Ishikawa (cell line): Measurements from ENCODE around the gene NECTIN1.

ENCODE experiments used
- CEBPB ChIP-seq: IDR thresholded peaks from 2 replicates; pipeline ENCODE4 v1.6.1; 2012
- CREB1 ChIP-seq: IDR thresholded peaks from 2 replicates; pipeline ENCODE4 v1.6.1; 2012; ENCODE audit warnings: low read depth
- EGR1 ChIP-seq: IDR thresholded peaks from 2 replicates; pipeline ENCODE4 v1.6.1; 2012
- EP300 ChIP-seq: IDR thresholded peaks from 2 replicates; pipeline ENCODE4 v1.6.1; 2012; ENCODE audit warnings: borderline replicate concordance
- FOXM1 ChIP-seq: IDR thresholded peaks from 2 replicates; pipeline ENCODE4 v1.6.1; 2012; ENCODE audit warnings: low read depth, borderline replicate concordance
- NFIC ChIP-seq: IDR thresholded peaks from 2 replicates; pipeline ENCODE4 v1.6.1; 2012
- RAD21 ChIP-seq: IDR thresholded peaks from 2 replicates; pipeline ENCODE4 v1.6.1; 2012; ENCODE audit warnings: low read depth
- TAF1 ChIP-seq: IDR thresholded peaks from 2 replicates; pipeline ENCODE4 v1.6.1; 2012; ENCODE audit warnings: low read depth, mild to moderate bottlenecking
- TCF12 ChIP-seq: IDR thresholded peaks from 2 replicates; pipeline ENCODE4 v1.6.1; 2012; ENCODE audit warnings: low read depth
- TEAD4 ChIP-seq: IDR thresholded peaks from 2 replicates; pipeline ENCODE4 v1.6.1; 2012
- YY1 ChIP-seq: IDR thresholded peaks from 2 replicates; pipeline ENCODE4 v1.6.1; 2012; ENCODE audit warnings: low read depth
- ZBTB7A ChIP-seq: IDR thresholded peaks from 2 replicates; pipeline ENCODE4 v1.6.1; 2012; ENCODE audit warnings: low read depth
- TF ChIP-seq, protein P1 (sequence below): IDR thresholded peaks from 2 replicates; pipeline ENCODE4 v1.6.1; 2012
- TF ChIP-seq, protein P2 (sequence below): IDR thresholded peaks from 2 replicates; pipeline ENCODE4 v1.6.1; 2012
- TF ChIP-seq, protein P3 (sequence below): IDR thresholded peaks from 2 replicates; pipeline ENCODE4 v1.6.1; 2012; ENCODE audit warnings: low read depth, mild to moderate bottlenecking

Gene NECTIN1

DNA sequence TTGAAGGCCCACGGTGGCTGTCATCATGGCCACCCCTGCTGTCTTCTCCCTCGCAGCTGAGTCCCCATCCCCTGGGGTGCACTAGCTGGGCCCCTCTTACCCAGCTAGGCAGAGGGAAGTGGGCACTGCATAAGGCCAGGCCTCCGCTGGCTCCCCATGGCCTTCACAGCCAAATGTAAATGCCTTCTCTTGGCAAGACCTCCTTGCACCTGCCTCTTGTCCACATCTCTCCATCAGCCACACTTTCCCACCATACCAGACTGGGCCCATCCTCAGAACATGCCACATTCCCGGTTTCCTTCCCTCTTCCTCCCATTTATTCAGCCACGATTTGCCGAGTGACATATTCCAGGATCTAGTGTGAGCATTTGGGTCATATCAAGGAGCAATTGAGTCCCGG is 49.7 kb downstream of the NECTIN1 start:
- TF ChIP-seq TCF12 (no peak), YY1 (no peak), EGR1 (no peak), NFIC (no peak), FOXM1 (no peak), RAD21 (no peak), TAF1 (no peak), EP300 (no peak), ZBTB7A (no peak), TEAD4 (no peak), CREB1 (no peak), CEBPB (no peak)
- TF ChIP-seq, protein P1, sequence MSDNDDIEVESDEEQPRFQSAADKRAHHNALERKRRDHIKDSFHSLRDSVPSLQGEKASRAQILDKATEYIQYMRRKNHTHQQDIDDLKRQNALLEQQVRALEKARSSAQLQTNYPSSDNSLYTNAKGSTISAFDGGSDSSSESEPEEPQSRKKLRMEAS, result no peak
- TF ChIP-seq, protein P2, sequence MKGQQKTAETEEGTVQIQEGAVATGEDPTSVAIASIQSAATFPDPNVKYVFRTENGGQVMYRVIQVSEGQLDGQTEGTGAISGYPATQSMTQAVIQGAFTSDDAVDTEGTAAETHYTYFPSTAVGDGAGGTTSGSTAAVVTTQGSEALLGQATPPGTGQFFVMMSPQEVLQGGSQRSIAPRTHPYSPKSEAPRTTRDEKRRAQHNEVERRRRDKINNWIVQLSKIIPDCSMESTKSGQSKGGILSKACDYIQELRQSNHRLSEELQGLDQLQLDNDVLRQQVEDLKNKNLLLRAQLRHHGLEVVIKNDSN, result no peak
- TF ChIP-seq, protein P3, sequence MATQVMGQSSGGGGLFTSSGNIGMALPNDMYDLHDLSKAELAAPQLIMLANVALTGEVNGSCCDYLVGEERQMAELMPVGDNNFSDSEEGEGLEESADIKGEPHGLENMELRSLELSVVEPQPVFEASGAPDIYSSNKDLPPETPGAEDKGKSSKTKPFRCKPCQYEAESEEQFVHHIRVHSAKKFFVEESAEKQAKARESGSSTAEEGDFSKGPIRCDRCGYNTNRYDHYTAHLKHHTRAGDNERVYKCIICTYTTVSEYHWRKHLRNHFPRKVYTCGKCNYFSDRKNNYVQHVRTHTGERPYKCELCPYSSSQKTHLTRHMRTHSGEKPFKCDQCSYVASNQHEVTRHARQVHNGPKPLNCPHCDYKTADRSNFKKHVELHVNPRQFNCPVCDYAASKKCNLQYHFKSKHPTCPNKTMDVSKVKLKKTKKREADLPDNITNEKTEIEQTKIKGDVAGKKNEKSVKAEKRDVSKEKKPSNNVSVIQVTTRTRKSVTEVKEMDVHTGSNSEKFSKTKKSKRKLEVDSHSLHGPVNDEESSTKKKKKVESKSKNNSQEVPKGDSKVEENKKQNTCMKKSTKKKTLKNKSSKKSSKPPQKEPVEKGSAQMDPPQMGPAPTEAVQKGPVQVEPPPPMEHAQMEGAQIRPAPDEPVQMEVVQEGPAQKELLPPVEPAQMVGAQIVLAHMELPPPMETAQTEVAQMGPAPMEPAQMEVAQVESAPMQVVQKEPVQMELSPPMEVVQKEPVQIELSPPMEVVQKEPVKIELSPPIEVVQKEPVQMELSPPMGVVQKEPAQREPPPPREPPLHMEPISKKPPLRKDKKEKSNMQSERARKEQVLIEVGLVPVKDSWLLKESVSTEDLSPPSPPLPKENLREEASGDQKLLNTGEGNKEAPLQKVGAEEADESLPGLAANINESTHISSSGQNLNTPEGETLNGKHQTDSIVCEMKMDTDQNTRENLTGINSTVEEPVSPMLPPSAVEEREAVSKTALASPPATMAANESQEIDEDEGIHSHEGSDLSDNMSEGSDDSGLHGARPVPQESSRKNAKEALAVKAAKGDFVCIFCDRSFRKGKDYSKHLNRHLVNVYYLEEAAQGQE, result no peak

DNA sequence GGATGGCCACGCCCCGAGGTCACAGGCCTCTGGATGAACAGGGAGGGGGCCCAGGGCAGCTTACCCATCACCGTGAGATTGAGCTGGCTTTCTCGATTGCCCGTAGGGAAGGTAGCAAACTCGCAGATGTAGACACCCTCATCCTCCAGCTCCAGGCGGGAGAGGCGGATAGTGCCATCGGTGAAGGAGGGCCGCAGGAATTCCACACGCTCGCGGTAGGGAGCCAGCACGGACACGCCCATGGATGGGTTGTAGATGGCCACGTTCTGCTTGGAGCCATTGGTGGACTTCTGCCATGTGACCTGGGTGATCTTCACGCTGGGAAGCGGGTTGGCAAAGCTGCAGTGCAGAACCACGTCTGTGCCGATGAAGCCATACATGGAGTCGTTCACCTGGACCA is 50.6 kb downstream of the NECTIN1 start:
- TF ChIP-seq EP300 (no peak), TEAD4 (no peak), FOXM1 (no peak), NFIC (no peak), YY1 (no peak), TCF12 (no peak), EGR1 (no peak), CEBPB (no peak), CREB1 (no peak), RAD21 (no peak), TAF1 (no peak), ZBTB7A (no peak)
- TF ChIP-seq, protein P3, result no peak
- TF ChIP-seq, protein P1, result no peak
- TF ChIP-seq, protein P2, result no peak

DNA sequence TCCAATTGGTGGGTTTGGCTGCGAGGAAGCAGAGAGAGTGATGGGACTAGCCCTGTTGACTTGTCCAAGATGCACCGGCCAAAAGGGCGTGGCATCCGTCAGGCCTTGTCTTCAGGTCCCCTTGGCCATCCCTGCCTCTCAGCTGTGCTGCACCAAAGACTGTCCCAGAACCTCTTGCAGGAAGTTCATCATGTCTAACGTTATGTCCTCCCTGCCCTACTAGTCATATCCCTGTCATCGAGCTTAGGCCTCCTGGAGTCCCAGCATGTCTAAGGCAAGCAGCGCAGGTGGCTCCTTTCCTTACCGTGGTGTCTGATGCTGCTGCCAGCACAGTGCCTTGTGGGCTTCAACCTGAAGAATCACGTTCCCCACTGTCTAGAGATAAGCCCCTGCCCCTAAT is 51.2 kb downstream of the NECTIN1 start:
- TF ChIP-seq, protein P3, result no peak
- no peak for TF ChIP-seq TCF12
- TF ChIP-seq, protein P2, result no peak
- TF ChIP-seq, protein P1, result no peak
- TF ChIP-seq RAD21, result no peak
- no peak for TF ChIP-seq TAF1
- no peak for TF ChIP-seq EGR1
- no peak for TF ChIP-seq ZBTB7A
- TF ChIP-seq YY1, result no peak
- TF ChIP-seq CEBPB, result no peak
- no peak for TF ChIP-seq TEAD4
- TF ChIP-seq EP300, result no peak
- TF ChIP-seq NFIC, result no peak
- no peak for TF ChIP-seq CREB1
- TF ChIP-seq FOXM1, result no peak
